Measurements from ENCODE around the gene CST7.

DNA sequence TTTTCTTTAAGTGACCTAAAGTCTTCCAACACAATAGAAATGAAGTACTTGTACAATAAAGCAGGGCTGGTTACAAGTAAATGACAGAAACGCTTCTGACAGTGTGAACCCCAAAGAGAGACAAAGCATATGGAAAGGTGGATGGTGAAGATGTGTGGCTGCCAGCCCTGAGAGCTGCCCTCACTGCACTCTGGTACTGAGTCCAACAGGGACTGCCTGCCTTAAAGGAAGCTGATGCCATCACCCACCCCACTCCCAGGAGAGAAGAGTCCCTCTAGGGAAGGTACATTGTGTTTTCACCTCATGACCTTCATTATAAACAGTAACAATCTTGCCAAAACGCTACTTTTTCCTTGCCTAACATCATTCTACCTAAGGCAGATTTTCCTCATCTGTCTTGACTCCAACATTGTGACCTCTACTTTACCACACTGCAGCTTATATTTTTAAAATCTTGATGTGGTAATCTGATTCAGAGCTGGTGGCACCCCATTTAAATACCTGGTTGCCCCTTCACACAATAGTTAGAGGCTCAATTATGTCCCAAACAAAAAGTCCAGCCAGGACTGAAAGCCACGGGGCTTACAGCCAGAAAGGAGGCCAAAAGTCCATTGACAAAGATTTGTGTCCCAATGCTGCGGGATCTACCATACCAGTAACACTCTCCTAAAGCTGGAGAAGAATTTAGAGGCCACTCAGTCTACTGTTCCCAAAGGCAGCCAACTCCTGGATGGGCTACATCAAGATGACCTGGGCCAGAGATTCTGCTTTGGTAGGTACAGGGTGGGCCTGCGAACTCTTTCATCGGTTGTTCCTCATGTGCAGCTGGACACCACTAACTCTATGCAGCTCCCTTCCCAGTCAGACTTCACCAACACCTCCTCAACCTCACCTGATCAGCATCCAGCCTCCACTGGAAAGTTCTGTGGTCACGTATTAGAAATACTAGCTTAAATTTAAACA is 39.1 kb downstream of the CST7 start:
- TF ChIP-seq CHCHD3 (CRISPR knock-in tag; IDR thresholded peaks at IDR 0.05) (no peak), MYPOP (CRISPR knock-in tag; IDR thresholded peaks at IDR 0.05) (0 out of 2 replicates have a peak, but pooled peaks have one; percentile 14), PAXIP1 (CRISPR knock-in tag; conservative IDR thresholded peaks at IDR 0.05) (no peak)

Measured in HepG2 (cell line).